SU-DHL-6 (cell line): ENCODE measurements around the gene OR10V1.
"Not testable (repeated sequence)": the region's sequence is repeated elsewhere in the genome, so short reads cannot be mapped to it uniquely, and the experiment has no call there.

Experiments used
- H2AFZ ChIP-seq: fragments of 200-600 bp; sonication (generic); 2 replicates; pipeline ENCODE4 v1.6.1; 2014; ENCODE audit warnings: low read depth, mild to moderate bottlenecking, moderate library complexity, mixed read lengths, antibody characterized with exemption, low read length; ENCODE audit not compliant: severe bottlenecking
- H3F3A ChIP-seq: fragments of 200-600 bp; shearing (Covaris generic); 2 replicates; pipeline ENCODE4 v1.6.0; 2016; ENCODE audit warnings: antibody characterized with exemption, mild to moderate bottlenecking; ENCODE audit not compliant: insufficient read depth
- H3K27ac ChIP-seq: fragments of 200-600 bp; sonication (generic); 2 replicates; pipeline ENCODE4 v1.5.1; 2016; ENCODE audit warnings: low read depth, mild to moderate bottlenecking, low read length, moderate library complexity, mixed read lengths
- H3K27me3 ChIP-seq: fragments of 200-600 bp; sonication (generic), shearing (Covaris generic); 2 replicates; pipeline ENCODE4 v1.6.0; 2014; ENCODE audit warnings: mild to moderate bottlenecking, low read length
- H3K36me3 ChIP-seq: fragments of 200-600 bp; sonication (generic); 2 replicates; pipeline ENCODE4 v1.6.1; 2014; ENCODE audit warnings: mild to moderate bottlenecking, low read length, mixed read lengths
- H3K4me2 ChIP-seq: fragments of 300-600, 200-600 bp; shearing (Covaris generic), sonication (generic); 2 replicates; pipeline ENCODE4 v1.6.0; 2014; ENCODE audit warnings: low read length, low read depth, mild to moderate bottlenecking; ENCODE audit not compliant: poor library complexity, severe bottlenecking
- H3K4me3 ChIP-seq: fragments of 200-600 bp; sonication (generic); 2 replicates; pipeline ENCODE4 v1.5.1; 2014; ENCODE audit warnings: antibody characterized with exemption, low read length, mild to moderate bottlenecking, mixed read lengths; ENCODE audit not compliant: insufficient read depth, poor library complexity, severe bottlenecking
- H3K79me2 ChIP-seq: fragments of 200-600 bp; sonication (generic); 2 replicates; pipeline ENCODE4 v1.6.1; 2014; ENCODE audit warnings: mild to moderate bottlenecking, low read length, moderate library complexity; ENCODE audit not compliant: insufficient read depth
- H3K9ac ChIP-seq: fragments of 200-600 bp; sonication (generic); 2 replicates; pipeline ENCODE4 v1.7.0; 2014; ENCODE audit warnings: mild to moderate bottlenecking, low read length
- H3K9me2 ChIP-seq: fragments of 200-600 bp; sonication (generic); replicated peaks from 2 replicates; pipeline ENCODE4 v1.6.1; 2014; ENCODE audit warnings: low read length; ENCODE audit not compliant: insufficient read depth
- H3K9me3 ChIP-seq: fragments of 200-600 bp; sonication (generic); 2 replicates; pipeline ENCODE4 v1.6.1; 2014; ENCODE audit warnings: low read length, mixed read lengths; ENCODE audit not compliant: insufficient read depth
- H4K20me1 ChIP-seq: fragments of 200-600 bp; sonication (generic); 2 replicates; pipeline ENCODE4 v1.6.1; 2014; ENCODE audit warnings: low read depth, mild to moderate bottlenecking, antibody characterized with exemption, low read length, moderate library complexity, mixed read lengths
- EZH2phosphoT487 ChIP-seq: fragments of 200-600 bp; sonication (generic), shearing (Covaris generic); conservative IDR thresholded peaks from 2 replicates; pipeline ENCODE4 v1.6.1; 2018; ENCODE audit warnings: mild to moderate bottlenecking, antibody characterized with exemption, low read length, moderate library complexity, mixed read lengths
- TF ChIP-seq, protein P1 (sequence below): fragments of 200-600 bp; sonication (generic); IDR thresholded peaks from one replicate; pipeline ENCODE4 v1.5.1; 2017; ENCODE audit warnings: antibody characterized with exemption, mild to moderate bottlenecking, low read length, moderate library complexity; ENCODE audit not compliant: insufficient read depth, poor library complexity, severe bottlenecking

Gene OR10V1

DNA sequence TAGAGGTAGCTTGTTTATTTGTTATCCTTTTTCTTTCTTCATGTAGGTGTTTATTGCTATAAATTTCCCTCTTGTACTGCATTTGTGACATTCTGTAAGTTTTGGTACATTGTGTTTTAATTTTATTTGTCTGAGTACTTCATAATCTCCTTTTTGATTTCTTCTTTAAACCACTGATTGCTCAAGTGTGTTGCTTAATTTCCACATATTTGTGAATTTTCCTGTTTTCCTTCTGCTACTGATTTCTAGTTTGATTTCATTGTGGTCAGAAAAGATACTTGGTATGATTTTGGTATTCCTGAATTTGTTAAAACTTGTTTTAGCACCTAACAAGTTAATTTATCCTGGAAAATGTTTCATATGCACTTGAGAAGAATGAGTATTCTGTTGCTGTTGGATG lies 15.1 kb downstream of the OR10V1 start:
- Histone ChIP-seq H3K27ac (no peak overlapping the region), H3K79me2 (no peaks in the 10 kb centered on the region)
- TF ChIP-seq EZH2phosphoT487 = no peak
- TF ChIP-seq, protein P1, sequence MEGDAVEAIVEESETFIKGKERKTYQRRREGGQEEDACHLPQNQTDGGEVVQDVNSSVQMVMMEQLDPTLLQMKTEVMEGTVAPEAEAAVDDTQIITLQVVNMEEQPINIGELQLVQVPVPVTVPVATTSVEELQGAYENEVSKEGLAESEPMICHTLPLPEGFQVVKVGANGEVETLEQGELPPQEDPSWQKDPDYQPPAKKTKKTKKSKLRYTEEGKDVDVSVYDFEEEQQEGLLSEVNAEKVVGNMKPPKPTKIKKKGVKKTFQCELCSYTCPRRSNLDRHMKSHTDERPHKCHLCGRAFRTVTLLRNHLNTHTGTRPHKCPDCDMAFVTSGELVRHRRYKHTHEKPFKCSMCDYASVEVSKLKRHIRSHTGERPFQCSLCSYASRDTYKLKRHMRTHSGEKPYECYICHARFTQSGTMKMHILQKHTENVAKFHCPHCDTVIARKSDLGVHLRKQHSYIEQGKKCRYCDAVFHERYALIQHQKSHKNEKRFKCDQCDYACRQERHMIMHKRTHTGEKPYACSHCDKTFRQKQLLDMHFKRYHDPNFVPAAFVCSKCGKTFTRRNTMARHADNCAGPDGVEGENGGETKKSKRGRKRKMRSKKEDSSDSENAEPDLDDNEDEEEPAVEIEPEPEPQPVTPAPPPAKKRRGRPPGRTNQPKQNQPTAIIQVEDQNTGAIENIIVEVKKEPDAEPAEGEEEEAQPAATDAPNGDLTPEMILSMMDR = no peak

DNA sequence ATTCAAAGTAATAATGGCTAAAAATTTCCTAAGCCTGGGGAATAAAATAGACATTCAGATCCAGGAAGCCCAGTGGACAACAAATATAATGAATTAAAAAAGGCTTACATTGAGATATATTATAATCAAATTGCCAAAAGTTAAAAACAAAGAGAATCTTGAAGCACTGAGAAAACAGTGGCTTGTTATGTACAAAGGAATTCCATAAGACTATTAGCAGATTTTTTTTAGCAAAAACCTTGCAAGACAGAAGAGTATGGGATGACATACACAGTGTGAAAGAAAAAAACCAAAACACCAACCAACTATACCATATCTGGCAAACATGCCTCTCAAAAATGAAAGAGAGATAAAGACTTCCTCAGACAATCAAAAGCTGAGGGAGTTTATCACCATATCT lies 20.7 kb downstream of the OR10V1 start:
- H3K9me2 ChIP-seq = no peaks in the 10 kb centered on the region
- H2AFZ ChIP-seq = no peak overlapping the region
- no peaks in the 10 kb centered on the region for H3K36me3 ChIP-seq
- no peak overlapping the region for H3K27ac ChIP-seq
- TF ChIP-seq, protein P1 = no peak
- no peak for TF ChIP-seq EZH2phosphoT487
- H3K4me3 ChIP-seq = no peak overlapping the region
- peaks cover 4% of the 10 kb centered on the region; the same call in 1 of the 2 replicates for H3K27me3 ChIP-seq
- no peaks in the 10 kb centered on the region for H3F3A ChIP-seq
- H3K79me2 ChIP-seq = no peaks in the 10 kb centered on the region
- H4K20me1 ChIP-seq = no peaks in the 10 kb centered on the region
- no peak overlapping the region for H3K4me2 ChIP-seq
- H3K9ac ChIP-seq = no peak overlapping the region
- H3K9me3 ChIP-seq = no peaks in the 10 kb centered on the region

More for the DNA sequence above, 15.1 kb downstream of the OR10V1 start:
- Histone ChIP-seq H3K36me3 (no peaks in the 10 kb centered on the region), H4K20me1 (no peaks in the 10 kb centered on the region), H3F3A (no peaks in the 10 kb centered on the region), H3K9ac (no peak overlapping the region), H3K27me3 (no peaks in the 10 kb centered on the region), H3K9me2 (no peaks in the 10 kb centered on the region), H3K4me2 (no peak overlapping the region), H3K9me3 (no peaks in the 10 kb centered on the region), H2AFZ (no peak overlapping the region), H3K4me3 (no peak overlapping the region)

DNA sequence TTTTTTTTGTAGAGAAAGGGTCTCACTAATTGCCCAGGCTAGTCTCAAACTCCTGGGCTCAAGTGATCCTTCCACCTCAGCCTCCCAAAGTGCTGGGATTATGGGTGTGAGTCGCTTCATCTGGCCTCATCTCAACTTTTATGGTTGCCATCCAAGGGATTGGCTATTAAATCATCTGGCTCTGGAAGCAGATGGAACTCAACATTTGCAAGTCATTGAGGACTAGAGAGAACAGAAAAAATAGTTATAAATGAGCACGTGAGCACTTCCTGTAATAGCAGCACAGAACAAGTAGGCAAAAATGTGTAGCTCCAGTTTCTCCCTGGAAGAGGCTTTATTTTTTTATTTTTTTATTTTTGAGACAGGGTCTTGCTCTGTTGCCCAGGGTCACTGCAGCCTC lies 22.5 kb downstream of the OR10V1 start:
- H4K20me1 ChIP-seq = no peaks in the 10 kb centered on the region
- no peaks in the 10 kb centered on the region for H3K79me2 ChIP-seq
- no peaks in the 10 kb centered on the region for H3K36me3 ChIP-seq
- H3K9me3 ChIP-seq = no peaks in the 10 kb centered on the region
- TF ChIP-seq EZH2phosphoT487 = no peak
- TF ChIP-seq, protein P1 = no peak
- no peak overlapping the region for H3K9ac ChIP-seq
- H3F3A ChIP-seq = no peaks in the 10 kb centered on the region
- H3K4me3 ChIP-seq = no peak overlapping the region
- H2AFZ ChIP-seq = no peak overlapping the region
- H3K27me3 ChIP-seq = peaks cover 4% of the 10 kb centered on the region; the same call in 1 of the 2 replicates
- H3K27ac ChIP-seq = no peak overlapping the region
- no peaks in the 10 kb centered on the region for H3K9me2 ChIP-seq
- H3K4me2 ChIP-seq = no peak overlapping the region

DNA sequence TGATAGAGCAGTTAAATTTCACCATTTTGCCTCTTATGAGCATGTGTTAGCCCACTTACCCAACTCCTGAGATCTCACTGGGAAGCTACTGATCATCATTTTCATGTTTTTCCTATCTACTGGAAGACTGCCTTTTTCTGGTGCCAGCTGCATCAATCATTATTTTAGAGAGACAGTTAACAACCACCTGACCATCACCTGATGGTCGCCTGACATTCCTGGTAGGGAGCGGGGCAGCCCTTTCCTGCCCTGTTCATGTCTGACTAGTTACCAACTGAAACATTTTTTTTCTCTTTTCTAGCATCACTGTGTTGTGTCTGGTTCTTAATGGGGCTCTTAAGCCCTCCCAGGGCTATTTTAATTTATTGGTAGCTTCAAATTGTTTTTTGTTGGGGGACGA lies 24.6 kb downstream of the OR10V1 start:
- Histone ChIP-seq H3K27ac (no peak overlapping the region), H3K27me3 (peaks cover 4% of the 10 kb centered on the region; the same call in 1 of the 2 replicates), H3K4me3 (no peak overlapping the region), H4K20me1 (no peaks in the 10 kb centered on the region), H3K36me3 (no peaks in the 10 kb centered on the region), H3K9me3 (no peaks in the 10 kb centered on the region), H3K9me2 (no peaks in the 10 kb centered on the region), H3K79me2 (no peaks in the 10 kb centered on the region), H3K9ac (no peak overlapping the region), H3K4me2 (no peak overlapping the region), H3F3A (no peaks in the 10 kb centered on the region), H2AFZ (no peak overlapping the region)
- TF ChIP-seq, protein P1 = no peak
- no peak for TF ChIP-seq EZH2phosphoT487

DNA sequence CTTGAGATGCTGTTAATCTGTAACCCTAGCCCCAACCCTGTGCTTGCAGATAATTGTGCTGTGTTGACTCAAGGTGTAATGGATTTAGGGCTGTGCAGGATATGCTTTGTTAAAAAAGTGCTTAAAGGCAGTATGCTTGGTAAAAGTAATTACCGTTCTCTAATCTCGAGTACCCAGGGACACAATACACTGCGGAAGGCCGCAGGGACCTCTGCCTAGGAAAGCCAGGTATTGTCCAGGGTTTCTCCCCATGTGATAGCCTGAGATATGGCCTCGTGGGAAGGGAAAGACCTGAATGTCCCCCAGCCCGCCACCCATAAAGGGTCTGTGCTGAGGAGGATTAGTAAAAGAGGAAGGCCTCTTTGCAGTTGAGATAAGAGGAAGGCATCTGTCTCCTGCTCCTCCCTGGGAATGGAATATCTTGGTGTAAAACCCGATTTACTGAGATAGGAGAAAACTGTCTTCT lies 32.4 kb downstream of the OR10V1 start:
- H3K4me3 ChIP-seq, H3K9me3 ChIP-seq, H2AFZ ChIP-seq, H3K79me2 ChIP-seq, H3K4me2 ChIP-seq, H3K27ac ChIP-seq, H3K9ac ChIP-seq, H3K36me3 ChIP-seq, H3K9me2 ChIP-seq, H3F3A ChIP-seq, H4K20me1 ChIP-seq, H3K27me3 ChIP-seq: not testable (repeated sequence)
